Breast epithelium (tissue), 4 donors: ENCODE data around the gene ZNF534. TPM values are rescaled to one million over a fixed set of nuclear protein-coding genes. Genes with fewer than 3 reads are reported as not detected.
"Not testable (repeated sequence)": the region's sequence is repeated elsewhere in the genome, so short reads cannot be mapped to it uniquely, and the experiment has no call there.

Experiments used
- DNase-seq, 2 donors: peaks; one replicate each; pipeline ENCODE4 v3.0.0-alpha.2; 2019; ENCODE audit warnings: low spot score in 2 of 2
- H3K27ac ChIP-seq, 2 donors: fragments of 200-600 bp; sonication (generic) in 1 of 2; one replicate each; pipeline ENCODE4 v1.5.1; 2016 to 2019; ENCODE audit warnings: mild to moderate bottlenecking in 1 of 2
- H3K27me3 ChIP-seq, 2 donors: fragments of 200-600 bp; sonication (generic) in 1 of 2; one replicate each; pipeline versions ENCODE4 v1.5.1 to v1.6.0; 2017 to 2019; ENCODE audit warnings: control low read depth in 1 of 2, mild to moderate bottlenecking in 1 of 2
- H3K36me3 ChIP-seq: fragments of 200-600 bp; one replicate; pipeline ENCODE4 v1.5.1; 2019
- H3K4me1 ChIP-seq, 2 donors: fragments of 200-600 bp; sonication (generic); one replicate each; pipeline ENCODE4 v1.5.1; 2016 to 2019; ENCODE audit warnings: control low read depth in 1 of 2
- H3K4me3 ChIP-seq, 3 donors: fragments of 200-600 bp; sonication (generic); 1 replicate in 2 of 3; 2 replicates in 1 of 3; pipeline ENCODE4 v1.5.1; 2016 to 2019; ENCODE audit warnings: mild to moderate bottlenecking in 3 of 3, moderate library complexity in 2 of 3
- H3K9me3 ChIP-seq, 2 donors: fragments of 200-600 bp; sonication (generic) in 1 of 2; one replicate each; pipeline ENCODE4 v1.5.1; 2016 to 2019; ENCODE audit warnings: control low read depth in 1 of 2
- POLR2A ChIP-seq: fragments of 450-650 bp; IDR thresholded peaks from one replicate; pipeline ENCODE4 v1.6.1; 2016; ENCODE audit warnings: antibody characterized with exemption, mild to moderate bottlenecking, moderate library complexity
- POLR2AphosphoS5 ChIP-seq, 3 donors: sonication (generic); formaldehyde crosslinking; IDR thresholded peaks; one replicate each; pipeline ENCODE4 v1.6.1; 2017; ENCODE audit warnings: antibody characterized with exemption in 3 of 3
- intact Hi-C: fragments of 100-400 bp; cut with DNase I; formaldehyde crosslinking; loops from one replicate; pipeline ENCODE4 v1.15.1; 2023; ENCODE audit warnings: low total_unique reads
- total RNA-seq, 3 donors: library from RNA; depleted of rRNA; stranded (reverse); fragments of >200 nt; gene quantifications; one replicate each; pipeline ENCODE4 v1.1.0, GENCODE V29; 2016
- TF ChIP-seq, protein P1 (sequence below), 3 donors: fragments of 450-650 bp; IDR thresholded peaks; one replicate each; pipeline ENCODE4 v1.5.1; 2016 to 2017; ENCODE audit warnings: antibody characterized with exemption in 3 of 3, mild to moderate bottlenecking in 3 of 3, moderate library complexity in 3 of 3

Gene ZNF534
- total RNA-seq, 3 donors from 2014 or later = 0.33 to 1.2 TPM; not detected in 1

DNA sequence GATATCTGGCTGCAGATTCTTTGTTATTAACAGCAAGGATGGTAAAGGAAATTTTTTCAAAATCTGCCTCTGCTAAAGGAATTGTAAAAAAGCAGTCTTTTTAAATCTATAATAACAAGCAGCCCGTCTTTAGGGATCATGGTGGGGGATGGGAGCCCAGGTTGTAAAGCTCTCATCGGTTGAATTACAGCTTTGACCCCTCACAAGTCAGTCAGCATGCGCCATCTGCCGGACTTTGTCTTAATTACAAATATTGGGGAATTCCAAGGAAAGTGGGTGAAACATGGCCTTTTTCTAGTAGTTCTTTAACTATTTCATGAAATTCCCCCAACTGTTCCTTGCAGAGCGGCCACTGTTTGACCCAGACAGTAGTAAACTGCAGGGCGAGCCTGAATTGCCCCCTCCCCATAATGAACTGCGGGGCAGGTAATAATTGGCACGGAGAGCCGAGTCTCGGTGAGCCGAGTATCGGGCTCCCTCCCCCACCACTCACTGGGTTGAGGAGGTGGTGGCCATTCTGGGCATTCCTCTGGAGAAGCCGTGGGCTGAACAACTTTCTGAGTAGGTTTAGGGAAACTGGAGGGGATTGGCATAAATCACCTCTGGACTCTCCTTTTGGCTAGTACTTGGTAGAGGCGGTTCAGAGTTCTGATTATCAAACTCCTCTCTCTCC, 36.0 kb downstream of the ZNF534 start:
- Histone ChIP-seq H3K4me3 (no peak overlapping the region), H3K9me3 (peaks cover 75 to 100% of the 10 kb centered on the region in 2 donors), H3K27me3 (no peaks in the 10 kb centered on the region), H3K4me1 (no peaks in the 10 kb centered on the region), H3K36me3 (no peaks in the 10 kb centered on the region), H3K27ac (no peak overlapping the region)
- TF ChIP-seq, protein P1, sequence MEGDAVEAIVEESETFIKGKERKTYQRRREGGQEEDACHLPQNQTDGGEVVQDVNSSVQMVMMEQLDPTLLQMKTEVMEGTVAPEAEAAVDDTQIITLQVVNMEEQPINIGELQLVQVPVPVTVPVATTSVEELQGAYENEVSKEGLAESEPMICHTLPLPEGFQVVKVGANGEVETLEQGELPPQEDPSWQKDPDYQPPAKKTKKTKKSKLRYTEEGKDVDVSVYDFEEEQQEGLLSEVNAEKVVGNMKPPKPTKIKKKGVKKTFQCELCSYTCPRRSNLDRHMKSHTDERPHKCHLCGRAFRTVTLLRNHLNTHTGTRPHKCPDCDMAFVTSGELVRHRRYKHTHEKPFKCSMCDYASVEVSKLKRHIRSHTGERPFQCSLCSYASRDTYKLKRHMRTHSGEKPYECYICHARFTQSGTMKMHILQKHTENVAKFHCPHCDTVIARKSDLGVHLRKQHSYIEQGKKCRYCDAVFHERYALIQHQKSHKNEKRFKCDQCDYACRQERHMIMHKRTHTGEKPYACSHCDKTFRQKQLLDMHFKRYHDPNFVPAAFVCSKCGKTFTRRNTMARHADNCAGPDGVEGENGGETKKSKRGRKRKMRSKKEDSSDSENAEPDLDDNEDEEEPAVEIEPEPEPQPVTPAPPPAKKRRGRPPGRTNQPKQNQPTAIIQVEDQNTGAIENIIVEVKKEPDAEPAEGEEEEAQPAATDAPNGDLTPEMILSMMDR (IDR thresholded peaks at IDR 0.05) = no peak
- TF ChIP-seq POLR2AphosphoS5 (IDR thresholded peaks at IDR 0.05) (no peak), POLR2A (no peak)
- DNase-seq = no peak
- intact Hi-C loops = no loop called here

- intact Hi-C loops = no loop called here
- Histone ChIP-seq H3K27me3 (no peaks in the 10 kb centered on the region), H3K4me1 (no peaks in the 10 kb centered on the region), H3K4me3 (no peak overlapping the region), H3K36me3 (no peaks in the 10 kb centered on the region), H3K9me3 (peaks cover 96 to 100% of the 10 kb centered on the region in 2 donors), H3K27ac (no peak overlapping the region)
- no peak for DNase-seq
- TF ChIP-seq POLR2A (no peak), POLR2AphosphoS5 (IDR thresholded peaks at IDR 0.05) (no peak)
- TF ChIP-seq, protein P1 (IDR thresholded peaks at IDR 0.05) = no peak
Observed at GRCh38 chr19:52473655-52474350, 44.9 kb downstream of the ZNF534 start.

DNA sequence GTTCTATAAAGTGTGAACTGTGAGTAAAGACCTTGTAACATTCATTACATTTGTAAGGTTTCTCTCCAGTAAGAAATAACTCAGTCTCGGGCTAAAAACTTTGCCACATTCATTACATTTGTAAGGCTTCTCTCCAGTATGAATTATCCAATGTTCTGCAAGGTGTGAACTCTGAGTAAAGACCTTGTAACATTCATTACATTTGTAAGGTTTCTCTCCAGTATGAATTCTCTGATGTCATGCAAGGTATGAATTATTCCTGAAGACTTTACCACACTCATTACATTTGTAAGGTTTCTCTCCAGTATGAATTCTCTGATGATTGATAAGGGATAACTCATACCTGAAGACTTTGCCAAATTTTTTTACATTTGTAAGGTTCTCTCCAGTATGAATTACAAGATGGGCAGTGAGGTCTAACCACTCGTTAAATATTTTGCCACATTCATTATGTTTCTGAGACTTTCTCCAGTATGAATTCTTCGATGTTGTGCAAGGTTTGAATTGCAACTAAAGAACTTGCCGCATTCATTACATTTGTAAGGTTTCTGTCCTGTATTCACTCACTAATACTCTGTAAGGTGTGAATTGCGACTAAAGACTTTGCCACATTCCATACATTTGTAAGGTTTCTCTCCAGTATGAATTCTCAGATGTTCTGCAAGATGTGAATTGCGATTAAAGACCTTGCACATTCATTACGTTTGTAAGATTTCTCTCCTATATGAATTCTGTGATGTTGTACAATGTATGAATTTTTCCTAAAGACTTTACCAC, 45.6 kb downstream of the ZNF534 start:
- Histone ChIP-seq H3K27ac (no peak overlapping the region), H3K9me3 (peaks cover 97 to 100% of the 10 kb centered on the region in 2 donors), H3K4me1 (no peaks in the 10 kb centered on the region), H3K4me3 (no peak overlapping the region), H3K27me3 (no peaks in the 10 kb centered on the region), H3K36me3 (no peaks in the 10 kb centered on the region)
- no peak for DNase-seq
- TF ChIP-seq POLR2A = no peak
- TF ChIP-seq POLR2AphosphoS5 (IDR thresholded peaks at IDR 0.05) = no peak
- intact Hi-C loops = no loop called here

DNA sequence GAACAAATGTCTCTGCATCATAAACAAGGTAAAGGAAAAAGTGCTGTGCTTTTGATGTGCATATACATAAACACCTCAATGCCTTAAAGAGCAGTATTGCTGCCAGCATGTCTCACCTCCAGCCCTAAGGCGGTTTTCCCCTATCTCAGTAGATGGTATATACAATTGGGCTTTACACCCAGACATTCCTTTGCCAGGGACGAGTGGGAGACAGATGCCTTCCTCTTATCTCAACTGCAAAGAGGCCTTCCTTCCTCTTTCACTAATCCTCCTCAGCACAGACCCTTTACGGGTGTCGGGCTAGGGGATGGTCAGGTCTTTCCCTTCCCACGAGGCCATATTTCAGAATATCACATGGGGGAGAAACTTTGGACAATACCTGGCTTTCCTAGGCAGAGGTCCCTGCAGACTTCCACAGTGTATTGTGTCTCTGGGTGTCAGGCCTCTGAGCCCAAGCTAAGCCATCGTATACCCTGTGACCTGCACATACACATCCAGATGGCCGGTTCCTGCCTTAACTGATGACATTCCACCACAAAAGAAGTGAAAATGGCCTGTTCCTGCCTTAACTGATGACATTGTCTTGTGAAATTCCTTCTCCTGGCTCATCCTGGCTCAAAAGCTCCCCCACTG, 55.3 kb downstream of the ZNF534 start:
- H3K27me3 ChIP-seq, H3K36me3 ChIP-seq, H3K4me3 ChIP-seq, H3K4me1 ChIP-seq, H3K27ac ChIP-seq, DNase-seq, intact Hi-C loops: not testable (repeated sequence)
- peaks cover 83 to 87% of the 10 kb centered on the region in 2 donors for H3K9me3 ChIP-seq

DNA sequence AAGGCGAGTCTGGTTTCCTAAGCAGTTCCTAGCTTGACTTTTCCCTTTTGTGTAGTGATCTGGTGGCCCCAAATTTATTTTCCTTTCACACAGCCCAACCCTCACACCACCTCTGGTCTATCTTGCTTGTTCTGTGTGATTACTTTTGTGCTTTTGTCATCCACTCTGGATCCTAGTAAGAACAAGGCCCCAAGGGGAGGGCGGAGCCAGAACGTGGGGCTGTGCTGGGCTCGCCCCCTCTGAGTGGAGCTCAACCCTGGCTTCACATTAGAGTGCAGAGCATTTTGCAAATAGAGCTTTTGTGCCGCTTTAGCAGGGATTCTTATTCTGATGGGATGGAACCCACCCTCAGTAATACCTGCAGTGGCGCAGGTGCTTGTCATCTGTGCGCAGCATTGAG, 56.1 kb downstream of the ZNF534 start:
- intact Hi-C loops = not testable (repeated sequence)
- H3K9me3 ChIP-seq = peaks cover 82 to 87% of the 10 kb centered on the region in 2 donors

DNA sequence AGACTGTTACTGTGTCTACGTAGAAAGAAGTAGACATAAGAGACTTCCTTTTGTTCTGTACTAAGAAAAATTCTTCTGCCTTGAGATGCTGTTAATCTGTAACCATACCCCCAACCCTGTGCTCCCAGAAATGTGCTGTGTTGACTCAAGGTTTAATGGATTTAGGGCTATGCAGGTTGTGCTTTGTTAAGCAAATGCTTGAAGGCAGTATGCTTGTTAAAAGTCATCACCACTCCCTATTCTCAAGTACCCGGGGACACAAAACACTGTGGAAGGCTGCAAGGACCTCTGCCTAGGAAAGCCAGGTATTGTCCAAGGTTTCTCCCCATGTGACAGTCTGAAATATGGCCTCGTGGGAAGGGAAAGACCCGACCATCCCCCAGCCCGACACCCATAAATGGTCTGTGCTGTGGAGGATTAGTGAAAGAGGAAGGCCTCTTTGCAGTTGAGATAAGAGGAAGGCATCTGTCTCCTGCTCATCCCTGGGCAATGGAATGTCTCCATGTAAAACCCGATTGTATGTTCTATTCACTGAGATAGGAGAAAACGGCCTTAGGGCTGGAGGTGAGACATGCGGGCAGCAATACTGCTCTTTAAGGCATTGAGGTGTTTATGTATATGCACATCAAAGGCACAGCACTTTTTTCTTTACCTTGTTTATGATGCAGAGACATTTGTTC, 56.8 kb downstream of the ZNF534 start:
- H3K27me3 ChIP-seq, H3K4me1 ChIP-seq, DNase-seq, H3K4me3 ChIP-seq, intact Hi-C loops, H3K27ac ChIP-seq, H3K36me3 ChIP-seq: not testable (repeated sequence)
- H3K9me3 ChIP-seq = peaks cover 78 to 86% of the 10 kb centered on the region in 2 donors

More for the DNA sequence above, 56.1 kb downstream of the ZNF534 start:
- DNase-seq, H3K27ac ChIP-seq, H3K4me1 ChIP-seq, H3K4me3 ChIP-seq, H3K36me3 ChIP-seq, H3K27me3 ChIP-seq: not testable (repeated sequence)
